DND-41 (cell line): ENCODE data around the gene CDC7.
"Not testable (repeated sequence)": the region's sequence is repeated elsewhere in the genome, so short reads cannot be mapped to it uniquely, and the experiment has no call there.

Experiments used
- ATAC-seq: fragments of 200-7000 bp; cut with Tn5 transposase; 3 replicates; pipeline ENCODE4 v1.9.1; 2021; ENCODE audit warnings: low read depth; ENCODE audit not compliant: insufficient read depth
- DNase-seq: peaks from one replicate; pipeline ENCODE4 v3.0.0-alpha.2; 2020
- H2AFZ ChIP-seq: 2 replicates; pipeline ENCODE4 v1.6.0; 2012; ENCODE audit warnings: low read depth, low read length
- H3K27ac ChIP-seq: 2 replicates; pipeline ENCODE4 v1.5.1; 2012; ENCODE audit warnings: low read length, inconsistent platforms
- H3K27me3 ChIP-seq: fragments of 200-600 bp; sonication (generic); 2 replicates; pipeline ENCODE4 v1.6.0; 2012; ENCODE audit warnings: low read length, mild to moderate bottlenecking, inconsistent platforms; ENCODE audit not compliant: insufficient read depth, poor library complexity
- H3K36me3 ChIP-seq: 2 replicates; pipeline ENCODE4 v1.5.1; 2012; ENCODE audit warnings: low read length, inconsistent platforms; ENCODE audit not compliant: insufficient read depth
- H3K4me1 ChIP-seq: 2 replicates; pipeline ENCODE4 v1.5.1; 2012; ENCODE audit warnings: mild to moderate bottlenecking, low read length; ENCODE audit not compliant: insufficient read depth
- H3K4me2 ChIP-seq: 2 replicates; pipeline ENCODE4 v1.6.0; 2012; ENCODE audit warnings: mild to moderate bottlenecking, moderate library complexity, low read length, inconsistent platforms; ENCODE audit not compliant: insufficient read depth
- H3K4me3 ChIP-seq, 2 experiments: fragments of 200-600 bp in 1 of 2; shearing (Covaris generic) in 1 of 2; 2 replicates each; pipeline ENCODE4 v1.5.1; 2012 to 2016; ENCODE audit warnings: inconsistent platforms in 2 of 2, low read length in 2 of 2, mild to moderate bottlenecking in 2 of 2, low read depth in 1 of 2, moderate library complexity in 1 of 2
- H3K79me2 ChIP-seq: 2 replicates; pipeline ENCODE4 v1.6.0; 2012; ENCODE audit warnings: low read length, inconsistent platforms; ENCODE audit not compliant: insufficient read depth
- H3K9ac ChIP-seq: 2 replicates; pipeline ENCODE4 v1.6.0; 2012; ENCODE audit warnings: low read depth, mild to moderate bottlenecking, inconsistent platforms, low read length, moderate library complexity
- H3K9me3 ChIP-seq: 2 replicates; pipeline ENCODE4 v1.5.1; 2012; ENCODE audit warnings: low read length, moderate library complexity, mild to moderate bottlenecking, inconsistent platforms; ENCODE audit not compliant: insufficient read depth, severe bottlenecking
- H4K20me1 ChIP-seq: 2 replicates; pipeline ENCODE4 v1.6.0; 2012; ENCODE audit warnings: low read length; ENCODE audit not compliant: insufficient read depth
- CTCF ChIP-seq: IDR thresholded peaks from 2 replicates; pipeline ENCODE4 v1.5.1; 2012; ENCODE audit warnings: borderline replicate concordance, low read length, moderate library complexity, mild to moderate bottlenecking; ENCODE audit not compliant: poor library complexity, severe bottlenecking; ENCODE audit errors: extremely low read depth
- EZH2 ChIP-seq: IDR thresholded peaks from 3 replicates; pipeline ENCODE4 v1.6.1; 2012; ENCODE audit warnings: borderline replicate concordance, low read depth, mild to moderate bottlenecking, moderate library complexity, low read length, inconsistent platforms; ENCODE audit not compliant: severe bottlenecking

Gene CDC7

GRCh38 chr1:91519167-91519566, 18.5 kb downstream of the CDC7 start:
- not testable (repeated sequence) for H3K4me3 ChIP-seq, H3K9ac ChIP-seq
- peaks cover 78% of the 10 kb centered on the region for H3K36me3 ChIP-seq

GRCh38 chr1:91520942-91521507, 20.4 kb downstream of the CDC7 start:
- Histone ChIP-seq H3K4me2 (no peak overlapping the region), H3K79me2 (no peaks in the 10 kb centered on the region), H3K36me3 (peaks cover 63% of the 10 kb centered on the region), H2AFZ (no peak overlapping the region), H3K4me3 (no peak overlapping the region), H3K27ac (no peak overlapping the region), H3K9ac (no peak overlapping the region), H4K20me1 (no peaks in the 10 kb centered on the region), H3K4me1 (no peaks in the 10 kb centered on the region), H3K27me3 (no peaks in the 10 kb centered on the region), H3K9me3 (no peaks in the 10 kb centered on the region)
- DNase-seq (no peak), ATAC-seq (no peak)
- no peak for TF ChIP-seq EZH2
- no peak for TF ChIP-seq CTCF

More at GRCh38 chr1:91519167-91519566, 18.5 kb downstream of the CDC7 start:
- not testable (repeated sequence) for DNase-seq, H4K20me1 ChIP-seq, H3K27ac ChIP-seq, H2AFZ ChIP-seq, H3K79me2 ChIP-seq, H3K27me3 ChIP-seq, H3K9me3 ChIP-seq, H3K4me2 ChIP-seq, H3K4me1 ChIP-seq, ATAC-seq

GRCh38 chr1:91523482-91523881, 22.8 kb downstream of the CDC7 start:
- Histone ChIP-seq H3K9me3 (no peaks in the 10 kb centered on the region), H3K9ac (no peak overlapping the region), H3K4me1 (no peaks in the 10 kb centered on the region), H2AFZ (no peak overlapping the region), H3K79me2 (no peaks in the 10 kb centered on the region), H3K27me3 (no peaks in the 10 kb centered on the region), H4K20me1 (no peaks in the 10 kb centered on the region), H3K27ac (no peak overlapping the region), H3K4me2 (no peak overlapping the region), H3K4me3 (no peak overlapping the region), H3K36me3 (peaks cover 43% of the 10 kb centered on the region)
- ATAC-seq (no peak), DNase-seq (no peak)
- TF ChIP-seq EZH2, result no peak
- TF ChIP-seq CTCF, result no peak

GRCh38 chr1:91526496-91526895, 25.8 kb downstream of the CDC7 start:
- Histone ChIP-seq H3K36me3 (peaks cover 32% of the 10 kb centered on the region), H4K20me1 (no peaks in the 10 kb centered on the region), H3K9ac (no peak overlapping the region), H3K4me3 (no peak overlapping the region), H2AFZ (no peak overlapping the region), H3K9me3 (no peaks in the 10 kb centered on the region), H3K27ac (no peak overlapping the region), H3K4me2 (no peak overlapping the region), H3K79me2 (no peaks in the 10 kb centered on the region), H3K27me3 (no peaks in the 10 kb centered on the region), H3K4me1 (no peaks in the 10 kb centered on the region)
- TF ChIP-seq EZH2 (no peak), CTCF (no peak)
- DNase-seq (no peak), ATAC-seq (no peak)
